ENCODE measurements around the gene TANGO2. TPM values are rescaled to one million over a fixed set of nuclear protein-coding genes. Genes with fewer than 3 reads are reported as not detected.

Gene TANGO2
- total and polyA plus RNA-seq, 9 of the 15 experiments (the other 6 are each of a cell fraction or from before 2014, with no cell fraction given): 15.5 to 94.9 (median 70.1) TPM

- 0 out of 4 replicates have a peak, but pooled peaks of 1 of the 2 experiments have one; percentile 9 for TF ChIP-seq SIX5 (IDR thresholded peaks at IDR 0.05; ENCODE audit: borderline replicate concordance in 1 of 2, insufficient read depth in 1 of 2, low read depth in 1 of 2, low read length in 2 of 2)
- TF ChIP-seq RAD21 (CRISPR knock-in tag; conservative IDR thresholded peaks at IDR 0.05 in 1 of 2, IDR thresholded peaks at IDR 0.05 in 1 of 2): no peak
- no peak for TF ChIP-seq TCF3 (CRISPR knock-in tag; IDR thresholded peaks at IDR 0.05)
- 0 out of 4 replicates have a peak, but pooled peaks of 1 of the 2 experiments have one; percentile 43 for TF ChIP-seq SRF (CRISPR knock-in tag; IDR thresholded peaks at IDR 0.05)
- TF ChIP-seq, protein P1, sequence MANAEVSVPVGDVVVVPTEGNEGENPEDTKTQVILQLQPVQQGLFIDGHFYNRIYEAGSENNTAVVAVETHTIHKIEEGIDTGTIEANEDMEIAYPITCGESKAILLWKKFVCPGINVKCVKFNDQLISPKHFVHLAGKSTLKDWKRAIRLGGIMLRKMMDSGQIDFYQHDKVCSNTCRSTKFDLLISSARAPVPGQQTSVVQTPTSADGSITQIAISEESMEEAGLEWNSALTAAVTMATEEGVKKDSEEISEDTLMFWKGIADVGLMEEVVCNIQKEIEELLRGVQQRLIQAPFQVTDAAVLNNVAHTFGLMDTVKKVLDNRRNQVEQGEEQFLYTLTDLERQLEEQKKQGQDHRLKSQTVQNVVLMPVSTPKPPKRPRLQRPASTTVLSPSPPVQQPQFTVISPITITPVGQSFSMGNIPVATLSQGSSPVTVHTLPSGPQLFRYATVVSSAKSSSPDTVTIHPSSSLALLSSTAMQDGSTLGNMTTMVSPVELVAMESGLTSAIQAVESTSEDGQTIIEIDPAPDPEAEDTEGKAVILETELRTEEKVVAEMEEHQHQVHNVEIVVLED (CRISPR knock-in tag; IDR thresholded peaks at IDR 0.05): no peak
- TF ChIP-seq HDAC8 (tag; IDR thresholded peaks at IDR 0.05): 0 out of 2 replicates have a peak, but pooled peaks have one; percentile 24
- 0 out of 2 replicates have a peak, but pooled peaks have one; percentile 22 for TF ChIP-seq ZNF165 (CRISPR knock-in tag; IDR thresholded peaks at IDR 0.05; ENCODE audit: borderline replicate concordance)
- TF ChIP-seq JUN (IDR thresholded peaks at IDR 0.05; ENCODE audit: borderline replicate concordance, low read depth, low read length): no peak
- TF ChIP-seq JUN (CRISPR knock-in tag; IDR thresholded peaks at IDR 0.05; ENCODE audit: borderline replicate concordance): no peak
- TF ChIP-seq SUPT5H (IDR thresholded peaks at IDR 0.05): no peak
- no peak for TF ChIP-seq NR3C1 (CRISPR knock-in tag; IDR thresholded peaks at IDR 0.05)
- TF ChIP-seq ASH1L (IDR thresholded peaks at IDR 0.05; ENCODE audit: borderline replicate concordance, low read depth, partially characterized antibody): no peak
- peak; percentile 100 for TF ChIP-seq WHSC1 (IDR thresholded peaks at IDR 0.05; ENCODE audit: low read length)
- no peak for TF ChIP-seq NR2C2 (CRISPR knock-in tag; IDR thresholded peaks at IDR 0.05)
- TF ChIP-seq NR2C2 (tag; IDR thresholded peaks at IDR 0.05): no peak
- TF ChIP-seq, protein P2, sequence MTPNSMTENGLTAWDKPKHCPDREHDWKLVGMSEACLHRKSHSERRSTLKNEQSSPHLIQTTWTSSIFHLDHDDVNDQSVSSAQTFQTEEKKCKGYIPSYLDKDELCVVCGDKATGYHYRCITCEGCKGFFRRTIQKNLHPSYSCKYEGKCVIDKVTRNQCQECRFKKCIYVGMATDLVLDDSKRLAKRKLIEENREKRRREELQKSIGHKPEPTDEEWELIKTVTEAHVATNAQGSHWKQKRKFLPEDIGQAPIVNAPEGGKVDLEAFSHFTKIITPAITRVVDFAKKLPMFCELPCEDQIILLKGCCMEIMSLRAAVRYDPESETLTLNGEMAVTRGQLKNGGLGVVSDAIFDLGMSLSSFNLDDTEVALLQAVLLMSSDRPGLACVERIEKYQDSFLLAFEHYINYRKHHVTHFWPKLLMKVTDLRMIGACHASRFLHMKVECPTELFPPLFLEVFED (CRISPR knock-in tag; conservative IDR thresholded peaks at IDR 0.05): peak; percentile 56
- TF ChIP-seq BRD4 (IDR thresholded peaks at IDR 0.05): no peak
- TF ChIP-seq NBN (IDR thresholded peaks at IDR 0.05; ENCODE audit: low read depth): no peak
- peak; percentile 19 for TF ChIP-seq RBBP5 (IDR thresholded peaks at IDR 0.05; ENCODE audit: borderline replicate concordance, insufficient read depth, low read length, poor library complexity, severe bottlenecking)
- no peak for TF ChIP-seq HNRNPH1 (optimal IDR thresholded peaks at IDR 0.05; ENCODE audit: low read depth, low read length)
- peak; percentile 51; the same call in 1 of the 2 replicates for TF ChIP-seq KLF1 (tag; IDR thresholded peaks at IDR 0.05)
- no peak for TF ChIP-seq SP2 (IDR thresholded peaks at IDR 0.05; ENCODE audit: extremely low read depth, low read depth, low read length, poor library complexity, severe bottlenecking)
- no peak for TF ChIP-seq SMAD1 (IDR thresholded peaks at IDR 0.05; ENCODE audit: low read depth, low read length, partially characterized antibody)
- TF ChIP-seq, protein P3, sequence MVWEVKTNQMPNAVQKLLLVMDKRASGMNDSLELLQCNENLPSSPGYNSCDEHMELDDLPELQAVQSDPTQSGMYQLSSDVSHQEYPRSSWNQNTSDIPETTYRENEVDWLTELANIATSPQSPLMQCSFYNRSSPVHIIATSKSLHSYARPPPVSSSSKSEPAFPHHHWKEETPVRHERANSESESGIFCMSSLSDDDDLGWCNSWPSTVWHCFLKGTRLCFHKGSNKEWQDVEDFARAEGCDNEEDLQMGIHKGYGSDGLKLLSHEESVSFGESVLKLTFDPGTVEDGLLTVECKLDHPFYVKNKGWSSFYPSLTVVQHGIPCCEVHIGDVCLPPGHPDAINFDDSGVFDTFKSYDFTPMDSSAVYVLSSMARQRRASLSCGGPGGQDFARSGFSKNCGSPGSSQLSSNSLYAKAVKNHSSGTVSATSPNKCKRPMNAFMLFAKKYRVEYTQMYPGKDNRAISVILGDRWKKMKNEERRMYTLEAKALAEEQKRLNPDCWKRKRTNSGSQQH (CRISPR knock-in tag; IDR thresholded peaks at IDR 0.05): 0 out of 2 replicates have a peak, but pooled peaks have one; percentile 5
These were observed 63.1 kb downstream of the TANGO2 start (continued) for GRCh38 chr22:20083891-20084546.

Measured in K562 (cell line).